Stimulated activated CD8-positive, alpha-beta memory T cell treated with anti-CD3 and anti-CD28 coated beads, Interleukin-12 subunit alpha, Interleukin-12 subunit beta, amount 100 ng/mL, for 24 hours (primary cell): Measurements from ENCODE around the gene NARF.

ENCODE experiments used
- DNase-seq: peaks from one replicate; pipeline ENCODE4 v3.0.0-alpha.2; 2020; ENCODE audit errors: extremely low read depth

Gene NARF

GRCh38 chr17:82474223-82475010, 15.9 kb downstream of the NARF start:
- no peak for DNase-seq

- no peak for DNase-seq
Observed at GRCh38 chr17:82475458-82475857, 16.9 kb downstream of the NARF start.

- DNase-seq = no peak
Observed at GRCh38 chr17:82477934-82478333, 19.4 kb downstream of the NARF start.

GRCh38 chr17:82479602-82480001, 21.1 kb downstream of the NARF start:
- DNase-seq = no peak

- DNase-seq = no peak
Observed at GRCh38 chr17:82480318-82480717, 21.8 kb downstream of the NARF start.

GRCh38 chr17:82483204-82483660, 24.7 kb downstream of the NARF start:
- no peak for DNase-seq

- no peak for DNase-seq
Observed at GRCh38 chr17:82483836-82484235, 25.3 kb downstream of the NARF start.

GRCh38 chr17:82486231-82487094, 27.9 kb downstream of the NARF start:
- DNase-seq = no peak

- DNase-seq = no peak
Observed at GRCh38 chr17:82487910-82488309, 29.4 kb downstream of the NARF start.

GRCh38 chr17:82489117-82489516, 30.6 kb downstream of the NARF start:
- DNase-seq = no peak

- DNase-seq = no peak
Observed at GRCh38 chr17:82489851-82490511, 31.4 kb downstream of the NARF start.

- no peak for DNase-seq
Observed at GRCh38 chr17:82490512-82491195, 32.1 kb downstream of the NARF start.

- no peak for DNase-seq
Observed at GRCh38 chr17:82491196-82491530, 32.6 kb downstream of the NARF start.

GRCh38 chr17:82491533-82491932, 33.0 kb downstream of the NARF start:
- DNase-seq = no peak

GRCh38 chr17:82492643-82493225, 34.2 kb downstream of the NARF start:
- no peak for DNase-seq

- DNase-seq = no peak
Observed at GRCh38 chr17:82493226-82493781, 34.8 kb downstream of the NARF start.

- peak; percentile 58 for DNase-seq
Observed at GRCh38 chr17:82494236-82495055, 35.9 kb downstream of the NARF start.

- DNase-seq = no peak
Observed at GRCh38 chr17:82495844-82496528, 37.4 kb downstream of the NARF start.

- DNase-seq = peak; percentile 90
Observed at GRCh38 chr17:82496529-82497434, 38.2 kb downstream of the NARF start.
